CD4-positive, CD25-positive, alpha-beta regulatory T cell (primary cell): ENCODE measurements around the gene STXBP5L. TPM values are rescaled to one million over a fixed set of nuclear protein-coding genes. Genes with fewer than 3 reads are reported as not detected.
A peak's percentile ranks its signal among the peaks of the same experiment; 100 is the strongest.

Source experiments
- ATAC-seq, 2 donors: fragments of 150-1000 bp; cut with Tn5 transposase; one replicate each; pipeline ENCODE4 v1.10.0; 2021; ENCODE audit warnings: low read depth in 2 of 2, moderate number of reproducible peaks in 2 of 2, moderate library complexity in 1 of 2
- DNase-seq, 3 donors: peaks; one replicate each; pipeline versions ENCODE4 v3.0.0 to v3.0.0-alpha.2; 2012 to 2022; ENCODE audit warnings: mixed read lengths in 1 of 3
- H3K27ac ChIP-seq: one replicate; pipeline ENCODE4 v1.7.0; 2013; ENCODE audit warnings: mild to moderate bottlenecking, low read length; ENCODE audit not compliant: insufficient read depth, poor library complexity, severe bottlenecking
- H3K27me3 ChIP-seq: one replicate; pipeline ENCODE4 v1.7.0; 2013; ENCODE audit warnings: low read length; ENCODE audit not compliant: control insufficient read depth, insufficient read depth
- H3K36me3 ChIP-seq: one replicate; pipeline ENCODE4 v1.7.0; 2013; ENCODE audit warnings: mild to moderate bottlenecking, low read length, moderate library complexity; ENCODE audit not compliant: control insufficient read depth, insufficient read depth
- H3K4me1 ChIP-seq: 2 replicates; pipeline ENCODE4 v1.7.0; 2013; ENCODE audit warnings: mild to moderate bottlenecking, low read length; ENCODE audit not compliant: insufficient read depth, control insufficient read depth, poor library complexity, severe bottlenecking
- H3K4me3 ChIP-seq: one replicate; pipeline ENCODE4 v1.7.0; 2013; ENCODE audit warnings: low read depth, mild to moderate bottlenecking, low read length, moderate library complexity
- H3K9me3 ChIP-seq, 2 experiments: 1 replicate in 1 of 2; 2 replicates in 1 of 2; pipeline ENCODE4 v1.7.0; 2013; ENCODE audit warnings: low read length in 2 of 2, mild to moderate bottlenecking in 1 of 2, moderate library complexity in 1 of 2; ENCODE audit not compliant: control insufficient read depth in 2 of 2
- H3K27ac Mint-ChIP-seq, 3 donors: one replicate each; pipeline ENCODE4 v1.8.0; 2020 to 2022; ENCODE audit warnings: mild to moderate bottlenecking in 3 of 3, mixed read lengths in 3 of 3, moderate library complexity in 2 of 3
- H3K27me3 Mint-ChIP-seq: one replicate; pipeline ENCODE4 v1.8.0; 2022; ENCODE audit warnings: mild to moderate bottlenecking, mixed read lengths
- H3K36me3 Mint-ChIP-seq: one replicate; pipeline ENCODE4 v1.8.0; 2020; ENCODE audit warnings: mixed read lengths
- H3K4me1 Mint-ChIP-seq, 4 donors: one replicate each; pipeline ENCODE4 v1.8.0; 2020 to 2022; ENCODE audit warnings: mixed read lengths in 4 of 4, mild to moderate bottlenecking in 1 of 4
- H3K4me3 Mint-ChIP-seq, 4 donors: one replicate each; pipeline ENCODE4 v1.8.0; 2020 to 2022; ENCODE audit warnings: mild to moderate bottlenecking in 4 of 4, mixed read lengths in 4 of 4, moderate library complexity in 3 of 4
- H3K9me3 Mint-ChIP-seq, 7 donors: one replicate each; pipeline ENCODE4 v1.8.0; 2020 to 2022; ENCODE audit warnings: mixed read lengths in 7 of 7, mild to moderate bottlenecking in 3 of 7, moderate library complexity in 2 of 7
- polyA plus RNA-seq, 4 donors: library from polyadenylated mRNA; unstranded; fragments of 300-500 nt; fragmentation: Illumina TruSeq; gene quantifications; one replicate each; pipeline ENCODE4 v1.2.3, GENCODE V29; 2021
- total RNA-seq: library from RNA; stranded (reverse); gene quantifications from one replicate; pipeline ENCODE4 v1.2.3, GENCODE V29; 2022

STXBP5L gene
- total and polyA plus RNA-seq, 5 donors from 2014 or later = not detected

- H3K27ac Mint-ChIP-seq = no peak overlapping the region
- H3K36me3 Mint-ChIP-seq = no peaks in the 10 kb centered on the region
- H3K4me3 Mint-ChIP-seq = no peak overlapping the region
- DNase-seq (no peak), ATAC-seq (no peak)
- Histone ChIP-seq H3K4me3 (no peak overlapping the region), H3K36me3 (no peaks in the 10 kb centered on the region), H3K4me1 (no peaks in the 10 kb centered on the region), H3K27ac (no peak overlapping the region), H3K9me3 (no peaks in the 10 kb centered on the region), H3K27me3 (peaks cover 1% of the 10 kb centered on the region)
- H3K4me1 Mint-ChIP-seq = no peaks in the 10 kb centered on the region
- H3K27me3 Mint-ChIP-seq = peaks cover 8% of the 10 kb centered on the region
- no peaks in the 10 kb centered on the region for H3K9me3 Mint-ChIP-seq
Observed at GRCh38 chr3:121405631-121406030, 497.6 kb downstream of the STXBP5L start.

GRCh38 chr3:121411523-121411922 is 503.5 kb downstream of the STXBP5L start:
- Histone ChIP-seq H3K36me3 (no peaks in the 10 kb centered on the region), H3K4me3 (no peak overlapping the region), H3K27me3 (no peaks in the 10 kb centered on the region), H3K4me1 (no peaks in the 10 kb centered on the region), H3K9me3 (no peaks in the 10 kb centered on the region), H3K27ac (no peak overlapping the region)
- Mint-ChIP-seq H3K27me3 (no peaks in the 10 kb centered on the region), H3K4me3 (no peak overlapping the region), H3K36me3 (no peaks in the 10 kb centered on the region), H3K4me1 (no peaks in the 10 kb centered on the region), H3K9me3 (no peaks in the 10 kb centered on the region), H3K27ac (no peak overlapping the region)
- no peak for DNase-seq
- ATAC-seq = no peak

GRCh38 chr3:121414924-121415323 is 506.9 kb downstream of the STXBP5L start:
- Histone ChIP-seq H3K27ac (no peak overlapping the region), H3K9me3 (no peaks in the 10 kb centered on the region), H3K36me3 (no peaks in the 10 kb centered on the region), H3K4me3 (no peak overlapping the region), H3K27me3 (no peaks in the 10 kb centered on the region), H3K4me1 (no peaks in the 10 kb centered on the region)
- Mint-ChIP-seq H3K27ac (no peak overlapping the region), H3K27me3 (no peaks in the 10 kb centered on the region), H3K4me3 (no peak overlapping the region), H3K9me3 (no peaks in the 10 kb centered on the region), H3K36me3 (no peaks in the 10 kb centered on the region), H3K4me1 (no peaks in the 10 kb centered on the region)
- ATAC-seq (no peak), DNase-seq (no peak)

DNA sequence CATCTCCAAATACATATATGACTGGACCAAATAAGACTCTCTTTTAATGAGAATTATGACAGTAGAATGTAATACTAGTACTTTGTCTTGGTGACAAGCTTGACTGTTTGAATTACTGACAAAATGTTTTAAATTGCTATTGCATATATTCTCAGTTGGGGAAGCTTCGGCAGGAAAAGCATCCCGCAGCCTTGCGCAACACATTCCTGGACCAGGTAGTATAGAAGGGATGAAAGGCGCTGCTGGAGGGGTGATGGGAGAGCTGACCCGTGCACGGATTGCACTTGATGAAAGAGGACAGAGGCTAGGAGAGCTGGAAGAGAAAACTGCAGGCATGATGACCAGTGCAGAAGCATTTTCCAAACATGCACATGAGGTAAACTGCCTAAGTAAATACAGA is 510.2 kb downstream of the STXBP5L start:
- H3K4me1 Mint-ChIP-seq = no peaks in the 10 kb centered on the region
- ATAC-seq = no peak
- Histone ChIP-seq H3K4me1 (no peaks in the 10 kb centered on the region), H3K4me3 (no peak overlapping the region), H3K36me3 (no peaks in the 10 kb centered on the region), H3K27ac (no peak overlapping the region), H3K27me3 (no peaks in the 10 kb centered on the region), H3K9me3 (no peaks in the 10 kb centered on the region)
- H3K27ac Mint-ChIP-seq = no peak overlapping the region
- H3K9me3 Mint-ChIP-seq = no peaks in the 10 kb centered on the region
- DNase-seq = no peak
- no peaks in the 10 kb centered on the region for H3K36me3 Mint-ChIP-seq
- H3K4me3 Mint-ChIP-seq = no peak overlapping the region
- H3K27me3 Mint-ChIP-seq = no peaks in the 10 kb centered on the region

GRCh38 chr3:121424549-121424948 is 516.5 kb downstream of the STXBP5L start:
- Histone ChIP-seq H3K4me1 (no peaks in the 10 kb centered on the region), H3K27ac (no peak overlapping the region), H3K27me3 (no peaks in the 10 kb centered on the region), H3K36me3 (no peaks in the 10 kb centered on the region), H3K9me3 (no peaks in the 10 kb centered on the region), H3K4me3 (no peak overlapping the region)
- H3K27ac Mint-ChIP-seq = no peak overlapping the region
- DNase-seq = no peak
- H3K4me1 Mint-ChIP-seq = no peaks in the 10 kb centered on the region
- no peaks in the 10 kb centered on the region for H3K27me3 Mint-ChIP-seq
- no peaks in the 10 kb centered on the region for H3K36me3 Mint-ChIP-seq
- peaks cover 0 to 2% (median 0%) of the 10 kb centered on the region in 7 donors for H3K9me3 Mint-ChIP-seq
- no peak overlapping the region for H3K4me3 Mint-ChIP-seq
- no peak for ATAC-seq

DNA sequence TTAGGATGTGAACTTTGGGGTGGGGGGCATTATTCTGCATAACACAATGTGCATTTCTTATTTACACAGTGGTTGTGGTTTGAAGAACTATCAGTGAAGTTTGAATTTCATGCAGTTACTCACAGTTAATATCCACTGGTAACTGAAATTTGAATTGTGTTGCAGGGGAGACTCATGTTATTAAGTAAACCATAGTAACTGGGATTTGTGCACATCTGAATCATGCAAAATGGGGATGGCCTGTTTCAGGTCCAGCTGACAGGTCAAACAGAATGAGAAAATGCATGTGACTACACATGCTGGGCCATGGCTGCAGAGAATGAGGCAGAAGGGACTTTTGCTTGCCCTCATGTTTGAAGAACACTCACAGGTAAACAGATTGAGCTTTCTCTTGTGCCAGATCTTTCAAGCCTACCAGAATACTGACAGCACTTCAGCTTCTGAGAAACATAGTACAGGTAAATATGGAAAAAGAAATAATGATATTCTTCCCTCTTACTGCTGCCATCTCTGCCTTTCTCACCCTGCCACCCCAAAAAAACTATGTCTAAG is 522.7 kb downstream of the STXBP5L start:
- Histone ChIP-seq H3K36me3 (no peaks in the 10 kb centered on the region), H3K4me1 (peaks cover 5% of the 10 kb centered on the region), H3K9me3 (no peaks in the 10 kb centered on the region), H3K4me3 (no peak overlapping the region), H3K27ac (no peak overlapping the region), H3K27me3 (no peaks in the 10 kb centered on the region)
- Mint-ChIP-seq H3K9me3 (peaks cover 0 to 2% (median 0%) of the 10 kb centered on the region in 7 donors), H3K4me3 (no peak overlapping the region), H3K27ac (peak overlapping the region in 1 of 3 donors; percentile 86), H3K36me3 (no peaks in the 10 kb centered on the region), H3K27me3 (no peaks in the 10 kb centered on the region), H3K4me1 (peaks cover 9 to 19% (median 11%) of the 10 kb centered on the region in 4 donors)
- ATAC-seq (no peak), DNase-seq (no peak)

GRCh38 chr3:121431726-121432517 is 523.9 kb downstream of the STXBP5L start:
- ATAC-seq (peak; percentile 90 to 91), DNase-seq (peak; percentile 29 to 91 (median 74))
- H3K27ac ChIP-seq = peak overlapping the region; percentile 58
- H3K27ac Mint-ChIP-seq = peak overlapping the region; percentile 80 to 86 (median 86)
- H3K4me1 ChIP-seq = peaks cover 5% of the 10 kb centered on the region
- no peaks in the 10 kb centered on the region for H3K9me3 ChIP-seq
- no peaks in the 10 kb centered on the region for H3K36me3 Mint-ChIP-seq
- peaks cover 9 to 19% (median 11%) of the 10 kb centered on the region in 4 donors for H3K4me1 Mint-ChIP-seq
- H3K27me3 Mint-ChIP-seq = no peaks in the 10 kb centered on the region
- peak overlapping the region; percentile 91 for H3K4me3 ChIP-seq
- H3K9me3 Mint-ChIP-seq = peaks cover 0 to 1% (median 0%) of the 10 kb centered on the region in 7 donors
- H3K36me3 ChIP-seq = no peaks in the 10 kb centered on the region
- peak overlapping the region; percentile 65 to 82 (median 68) for H3K4me3 Mint-ChIP-seq
- H3K27me3 ChIP-seq = no peaks in the 10 kb centered on the region

GRCh38 chr3:121436074-121436473 is 528.1 kb downstream of the STXBP5L start:
- Histone ChIP-seq H3K27ac (no peak overlapping the region), H3K4me1 (peaks cover 5% of the 10 kb centered on the region), H3K4me3 (no peak overlapping the region), H3K36me3 (no peaks in the 10 kb centered on the region), H3K27me3 (no peaks in the 10 kb centered on the region), H3K9me3 (no peaks in the 10 kb centered on the region)
- no peaks in the 10 kb centered on the region for H3K27me3 Mint-ChIP-seq
- H3K9me3 Mint-ChIP-seq = peaks cover 0 to 1% (median 0%) of the 10 kb centered on the region in 7 donors
- H3K4me3 Mint-ChIP-seq = no peak overlapping the region
- H3K4me1 Mint-ChIP-seq = peaks cover 9 to 17% (median 11%) of the 10 kb centered on the region in 4 donors
- H3K27ac Mint-ChIP-seq = no peak overlapping the region
- H3K36me3 Mint-ChIP-seq = no peaks in the 10 kb centered on the region
- ATAC-seq (no peak), DNase-seq (no peak)
